ENCODE data around the gene ELAVL3.

ELAVL3 gene

DNA sequence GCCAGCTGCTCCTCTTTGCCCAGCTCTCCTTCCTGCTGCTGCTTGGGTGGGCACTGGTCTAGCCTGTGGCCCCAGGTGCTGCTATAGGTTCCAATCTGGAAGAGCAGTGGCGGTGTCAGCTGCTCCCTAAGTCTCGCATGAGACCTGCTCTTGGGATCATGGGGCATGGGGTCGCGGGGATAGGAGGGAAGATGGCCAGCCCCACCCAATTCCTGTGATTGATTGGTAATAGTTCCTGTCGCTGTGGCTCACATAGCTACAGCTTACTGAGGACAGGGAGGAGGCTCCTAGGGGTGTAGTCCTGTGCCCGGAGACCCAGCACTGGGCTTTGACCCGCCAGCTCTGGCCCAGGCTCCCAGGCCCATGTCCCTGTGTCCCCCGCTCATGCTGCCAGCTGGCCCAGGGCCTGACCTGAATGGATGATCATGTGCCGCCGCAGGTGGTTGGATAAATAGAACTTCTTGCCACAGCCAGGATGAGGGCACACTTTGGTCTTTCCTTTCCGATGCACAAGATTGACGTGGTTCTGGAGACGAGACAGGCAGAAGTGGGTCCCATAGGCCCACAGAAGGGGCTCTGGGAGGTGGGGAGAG is 4.5 kb upstream of the ELAVL3 start:
- Histone ChIP-seq H3K9me3 (ENCODE audit: severe bottlenecking) (no peaks in the 10 kb centered on the region), H3K36me3 (peaks cover 3% of the 10 kb centered on the region; the same call in 1 of the 2 replicates), H3K27me3 (ENCODE audit: insufficient read depth, low read depth, severe bottlenecking) (peaks cover 20% of the 10 kb centered on the region), H3K4me3 (ENCODE audit: low read depth, low read length) (no peak overlapping the region), H3K27ac (no peak overlapping the region)
- TF ChIP-seq CTCF (IDR thresholded peaks at IDR 0.05; ENCODE audit: low read depth, low read length) = no peak
- DNase-seq = no peak

DNA sequence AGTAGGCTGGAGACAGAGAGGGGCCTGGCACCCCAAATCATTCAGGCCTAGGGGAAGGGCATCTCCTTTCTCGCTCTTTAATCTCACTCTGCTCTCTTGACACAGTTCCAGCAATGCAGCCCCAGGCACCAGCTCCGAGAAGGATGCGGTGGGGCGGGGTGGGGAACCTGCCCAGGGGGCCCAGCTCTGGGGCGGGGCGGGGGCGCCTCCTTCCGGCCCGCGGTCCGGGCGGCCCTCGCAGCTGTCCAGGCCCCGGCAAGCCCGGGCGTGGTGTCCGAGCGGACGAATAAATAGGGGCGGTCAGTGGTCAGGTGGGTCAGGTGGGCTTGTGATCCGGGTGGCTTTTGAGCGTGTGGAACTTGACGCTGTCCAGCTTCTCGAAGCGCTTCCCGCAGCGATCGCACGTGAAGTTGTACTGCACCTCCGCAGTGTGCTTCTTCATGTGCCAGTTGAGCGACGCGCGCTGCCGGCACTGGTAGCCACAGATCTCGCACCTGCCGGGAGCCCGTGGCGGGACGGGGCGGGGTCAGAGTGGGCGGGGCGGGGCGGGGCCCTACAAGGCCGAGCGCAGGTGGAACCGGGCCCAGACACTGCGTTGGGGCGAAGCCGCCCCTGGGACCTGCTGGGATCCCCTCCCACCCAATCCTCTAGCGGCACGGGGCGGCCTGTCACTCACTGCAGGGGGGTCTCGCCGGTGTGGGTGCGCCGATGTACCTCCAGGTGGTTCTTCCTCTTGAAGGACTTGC is 2.7 kb upstream of the ELAVL3 start:
- no peak overlapping the region for H3K4me3 ChIP-seq (ENCODE audit: low read depth, low read length)
- no peak for TF ChIP-seq CTCF (IDR thresholded peaks at IDR 0.05; ENCODE audit: low read depth, low read length)
- peaks cover 31% of the 10 kb centered on the region for H3K27me3 ChIP-seq (ENCODE audit: insufficient read depth, low read depth, severe bottlenecking)
- no peak overlapping the region for H3K27ac ChIP-seq
- no peaks in the 10 kb centered on the region for H3K9me3 ChIP-seq (ENCODE audit: severe bottlenecking)
- no peak for DNase-seq
- H3K36me3 ChIP-seq = peaks cover 3% of the 10 kb centered on the region; the same call in 1 of the 2 replicates

DNA sequence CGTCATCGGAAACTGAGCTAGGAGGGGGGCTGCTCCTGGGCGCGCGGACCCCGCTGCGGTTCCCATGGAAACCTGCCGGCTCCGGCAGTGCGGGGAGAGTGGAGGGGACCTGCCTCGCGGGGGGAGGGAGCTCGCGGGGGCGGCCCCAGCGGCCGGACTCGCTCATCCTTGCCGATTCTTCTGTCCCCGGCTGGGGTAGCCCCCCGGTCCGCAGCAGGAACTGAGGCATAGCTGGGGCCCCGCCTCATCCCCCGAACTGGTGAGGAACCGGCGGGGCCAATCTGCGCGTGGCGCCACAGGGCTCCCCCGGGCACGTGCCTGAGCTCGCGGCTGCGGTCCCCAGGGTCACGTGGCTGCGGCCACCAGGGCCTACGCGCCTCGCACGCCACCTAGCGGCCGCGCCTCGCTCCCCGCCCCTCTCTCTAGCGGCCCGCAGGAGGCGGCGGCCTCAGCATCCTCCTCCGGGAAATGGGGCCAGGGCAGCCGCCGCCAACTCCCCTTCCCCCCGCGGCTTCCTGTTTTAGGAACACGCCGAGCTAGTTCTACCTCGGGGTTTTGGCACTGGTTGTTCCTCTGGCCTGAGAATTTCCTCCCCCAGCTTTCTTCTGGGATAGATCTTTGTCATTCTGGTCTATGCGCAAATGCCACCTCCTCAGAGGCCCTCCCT is 1.7 kb upstream of the ELAVL3 start:
- no peak overlapping the region for H3K27ac ChIP-seq
- peaks cover 3% of the 10 kb centered on the region; the same call in 1 of the 2 replicates for H3K36me3 ChIP-seq
- peaks cover 31% of the 10 kb centered on the region for H3K27me3 ChIP-seq (ENCODE audit: insufficient read depth, low read depth, severe bottlenecking)
- peak overlapping the region; percentile 59 for H3K4me3 ChIP-seq (ENCODE audit: low read depth, low read length)
- TF ChIP-seq CTCF (IDR thresholded peaks at IDR 0.05; ENCODE audit: low read depth, low read length) = peak; percentile 98
- H3K9me3 ChIP-seq (ENCODE audit: severe bottlenecking) = no peaks in the 10 kb centered on the region
- peak; percentile 83 for DNase-seq

GRCh38 chr19:11481534-11482383 is 913 bp upstream of the ELAVL3 start:
- Histone ChIP-seq H3K27me3 (ENCODE audit: insufficient read depth, low read depth, severe bottlenecking) (peaks cover 31% of the 10 kb centered on the region), H3K36me3 (peaks cover 3% of the 10 kb centered on the region; the same call in 1 of the 2 replicates), H3K9me3 (ENCODE audit: severe bottlenecking) (no peaks in the 10 kb centered on the region), H3K27ac (no peak overlapping the region), H3K4me3 (ENCODE audit: low read depth, low read length) (peak overlapping the region; percentile 59)
- peak; percentile 92 for DNase-seq
- no peak for TF ChIP-seq CTCF (IDR thresholded peaks at IDR 0.05; ENCODE audit: low read depth, low read length)

GRCh38 chr19:11479898-11480714 is 740 bp downstream of the ELAVL3 start:
- H3K27me3 ChIP-seq (ENCODE audit: insufficient read depth, low read depth, severe bottlenecking) = peaks cover 31% of the 10 kb centered on the region
- no peak overlapping the region for H3K27ac ChIP-seq
- peaks cover 3% of the 10 kb centered on the region; the same call in 1 of the 2 replicates for H3K36me3 ChIP-seq
- TF ChIP-seq CTCF (IDR thresholded peaks at IDR 0.05; ENCODE audit: low read depth, low read length) = no peak
- H3K4me3 ChIP-seq (ENCODE audit: low read depth, low read length) = peak overlapping the region; percentile 52
- no peaks in the 10 kb centered on the region for H3K9me3 ChIP-seq (ENCODE audit: severe bottlenecking)
- DNase-seq = no peak

Measured in WERI-Rb-1 (cell line).